ENCODE data around the gene RUFY3.
A peak's percentile ranks its signal among the peaks of the same experiment; 100 is the strongest.
"Not testable (repeated sequence)": the region's sequence is repeated elsewhere in the genome, so short reads cannot be mapped to it uniquely, and the experiment has no call there.

RUFY3 gene

GRCh38 chr4:70704215-70704930, 17.4 kb upstream of the RUFY3 start:
- in situ Hi-C loops (cut with HindIII; ENCODE audit: low pct_ligation_motif_present, low pct_unique_long_range_greater_than_20kb, low sequenced_read_pairs), result no loop called here
- peak; percentile 82 for DNase-seq

GRCh38 chr4:70704931-70705182, 16.9 kb upstream of the RUFY3 start:
- in situ Hi-C loops (cut with HindIII; ENCODE audit: low pct_ligation_motif_present, low pct_unique_long_range_greater_than_20kb, low sequenced_read_pairs), result no loop called here
- peak; percentile 14 for DNase-seq

- in situ Hi-C loops (cut with HindIII; ENCODE audit: low pct_ligation_motif_present, low pct_unique_long_range_greater_than_20kb, low sequenced_read_pairs), result no loop called here
- peak; percentile 78 for DNase-seq
These were observed 16.4 kb upstream of the RUFY3 start for GRCh38 chr4:70705183-70706043.

GRCh38 chr4:70706044-70706461, 15.7 kb upstream of the RUFY3 start:
- in situ Hi-C loops (cut with HindIII; ENCODE audit: low pct_ligation_motif_present, low pct_unique_long_range_greater_than_20kb, low sequenced_read_pairs), result no loop called here
- no peak for DNase-seq

- DNase-seq, result peak; percentile 19
- in situ Hi-C loops (cut with HindIII; ENCODE audit: low pct_ligation_motif_present, low pct_unique_long_range_greater_than_20kb, low sequenced_read_pairs), result no loop called here
These were observed 15.2 kb upstream of the RUFY3 start for GRCh38 chr4:70706516-70706915.

- no peak for DNase-seq
- in situ Hi-C loops (cut with HindIII; ENCODE audit: low pct_ligation_motif_present, low pct_unique_long_range_greater_than_20kb, low sequenced_read_pairs), result no loop called here
These were observed 12.1 kb upstream of the RUFY3 start for GRCh38 chr4:70709611-70710205.

- no peak for DNase-seq
- in situ Hi-C loops (cut with HindIII; ENCODE audit: low pct_ligation_motif_present, low pct_unique_long_range_greater_than_20kb, low sequenced_read_pairs), result no loop called here
These were observed 10.2 kb upstream of the RUFY3 start for GRCh38 chr4:70711599-70711998.

GRCh38 chr4:70712150-70712549, 9.6 kb upstream of the RUFY3 start:
- in situ Hi-C loops (cut with HindIII; ENCODE audit: low pct_ligation_motif_present, low pct_unique_long_range_greater_than_20kb, low sequenced_read_pairs), result no loop called here

GRCh38 chr4:70712604-70713452, 8.9 kb upstream of the RUFY3 start:
- in situ Hi-C loops (cut with HindIII; ENCODE audit: low pct_ligation_motif_present, low pct_unique_long_range_greater_than_20kb, low sequenced_read_pairs), result no loop called here
- DNase-seq, result no peak

More at GRCh38 chr4:70712150-70712549, 9.6 kb upstream of the RUFY3 start:
- DNase-seq, result no peak

GRCh38 chr4:70713453-70714078, 8.2 kb upstream of the RUFY3 start:
- no peak for DNase-seq
- in situ Hi-C loops (cut with HindIII; ENCODE audit: low pct_ligation_motif_present, low pct_unique_long_range_greater_than_20kb, low sequenced_read_pairs), result no loop called here

- in situ Hi-C loops (cut with HindIII; ENCODE audit: low pct_ligation_motif_present, low pct_unique_long_range_greater_than_20kb, low sequenced_read_pairs), result no loop called here
- peak; percentile 48 for DNase-seq
These were observed 7.5 kb upstream of the RUFY3 start for GRCh38 chr4:70714079-70714887.

GRCh38 chr4:70715097-70715496, 6.7 kb upstream of the RUFY3 start:
- peak; percentile 24 for DNase-seq
- in situ Hi-C loops (cut with HindIII; ENCODE audit: low pct_ligation_motif_present, low pct_unique_long_range_greater_than_20kb, low sequenced_read_pairs), result no loop called here

- in situ Hi-C loops (cut with HindIII; ENCODE audit: low pct_ligation_motif_present, low pct_unique_long_range_greater_than_20kb, low sequenced_read_pairs), result no loop called here
- no peak for DNase-seq
These were observed 2.8 kb upstream of the RUFY3 start for GRCh38 chr4:70718811-70719604.

GRCh38 chr4:70722199-70722791, 531 bp downstream of the RUFY3 start:
- peak; percentile 31 for DNase-seq
- in situ Hi-C loops (cut with HindIII; ENCODE audit: low pct_ligation_motif_present, low pct_unique_long_range_greater_than_20kb, low sequenced_read_pairs), result no loop called here

GRCh38 chr4:70724463-70724862, 2.7 kb downstream of the RUFY3 start:
- in situ Hi-C loops (cut with HindIII; ENCODE audit: low pct_ligation_motif_present, low pct_unique_long_range_greater_than_20kb, low sequenced_read_pairs), result no loop called here
- no peak for DNase-seq

- DNase-seq, result no peak
- in situ Hi-C loops (cut with HindIII; ENCODE audit: low pct_ligation_motif_present, low pct_unique_long_range_greater_than_20kb, low sequenced_read_pairs), result no loop called here
These were observed 3.9 kb downstream of the RUFY3 start for GRCh38 chr4:70725633-70726032.

GRCh38 chr4:70726515-70726914, 4.8 kb downstream of the RUFY3 start:
- in situ Hi-C loops (cut with HindIII; ENCODE audit: low pct_ligation_motif_present, low pct_unique_long_range_greater_than_20kb, low sequenced_read_pairs); DNase-seq: not testable (repeated sequence)

Measured in ACHN (cell line).